ENCODE data around the gene WDR1.

The WDR1 gene

GRCh38 chr4:10072420-10073017 lies 44.1 kb downstream of the WDR1 start:
- no peak for DNase-seq (ENCODE audit: low read depth, low spot score)

- no peak for DNase-seq (ENCODE audit: low read depth, low spot score)
Measured at GRCh38 chr4:10069075-10069642, 47.4 kb downstream of the WDR1 start.

GRCh38 chr4:10066670-10067651 lies 49.6 kb downstream of the WDR1 start:
- DNase-seq (ENCODE audit: low read depth, low spot score): no peak

- DNase-seq (ENCODE audit: low read depth, low spot score): no peak
Measured at GRCh38 chr4:10066206-10066605, 50.4 kb downstream of the WDR1 start.

GRCh38 chr4:10063544-10064300 lies 52.9 kb downstream of the WDR1 start:
- DNase-seq (ENCODE audit: low read depth, low spot score): no peak

GRCh38 chr4:10061650-10062415 lies 54.8 kb downstream of the WDR1 start:
- DNase-seq (ENCODE audit: low read depth, low spot score): no peak

- DNase-seq (ENCODE audit: low read depth, low spot score): no peak
Measured at GRCh38 chr4:10058371-10058770, 58.2 kb downstream of the WDR1 start.

- no peak for DNase-seq (ENCODE audit: low read depth, low spot score)
Measured at GRCh38 chr4:10057023-10057395, 59.6 kb downstream of the WDR1 start.

- DNase-seq (ENCODE audit: low read depth, low spot score): no peak
Measured at GRCh38 chr4:10056334-10057022, 60.1 kb downstream of the WDR1 start.

- no peak for DNase-seq (ENCODE audit: low read depth, low spot score)
Measured at GRCh38 chr4:10055871-10056270, 60.7 kb downstream of the WDR1 start.

- no peak for DNase-seq (ENCODE audit: low read depth, low spot score)
Measured at GRCh38 chr4:10054571-10055041, 62.0 kb downstream of the WDR1 start.

- DNase-seq (ENCODE audit: low read depth, low spot score): no peak
Measured at GRCh38 chr4:10053635-10054453, 62.8 kb downstream of the WDR1 start.

- DNase-seq (ENCODE audit: low read depth, low spot score): no peak
Measured at GRCh38 chr4:10051517-10052135, 65.0 kb downstream of the WDR1 start.

GRCh38 chr4:10050721-10051120 lies 65.9 kb downstream of the WDR1 start:
- no peak for DNase-seq (ENCODE audit: low read depth, low spot score)

- DNase-seq (ENCODE audit: low read depth, low spot score): no peak
Measured at GRCh38 chr4:10050261-10050661, 66.3 kb downstream of the WDR1 start.

GRCh38 chr4:10048941-10049697 lies 67.5 kb downstream of the WDR1 start:
- no peak for DNase-seq (ENCODE audit: low read depth, low spot score)

GRCh38 chr4:10047967-10048366 lies 68.6 kb downstream of the WDR1 start:
- no peak for DNase-seq (ENCODE audit: low read depth, low spot score)

- DNase-seq (ENCODE audit: low read depth, low spot score): no peak
Measured at GRCh38 chr4:10046471-10046870, 70.1 kb downstream of the WDR1 start.
